Thyroid gland (tissue), 4 donors: Measurements from ENCODE around the gene GALNT18. TPM values are rescaled to one million over a fixed set of nuclear protein-coding genes. Genes with fewer than 3 reads are reported as not detected.

Experiments used
- DNase-seq, 2 donors: peaks; one replicate each; pipeline ENCODE4 v3.0.0-alpha.2; 2019
- H3K27ac ChIP-seq, 3 donors: fragments of 200-600 bp; sonication (generic); 1 replicate in 2 of 3; 2 replicates in 1 of 3; pipeline ENCODE4 v1.5.1; 2016 to 2019; ENCODE audit warnings: mild to moderate bottlenecking in 1 of 3, moderate library complexity in 1 of 3
- H3K27me3 ChIP-seq: fragments of 200-600 bp; sonication (generic); one replicate; pipeline ENCODE4 v1.5.1; 2019
- H3K36me3 ChIP-seq, 2 donors: fragments of 200-600 bp; sonication (generic); one replicate each; pipeline ENCODE4 v1.5.1; 2016 to 2019
- H3K4me1 ChIP-seq, 2 donors: fragments of 200-600 bp; sonication (generic); one replicate each; pipeline ENCODE4 v1.5.1; 2017 to 2019
- H3K4me3 ChIP-seq, 3 donors: fragments of 200-600 bp; sonication (generic); replicated peaks in 1 of 3; 1 replicate in 2 of 3; 2 replicates in 1 of 3; pipeline ENCODE4 v1.5.1; 2016; ENCODE audit warnings: mild to moderate bottlenecking in 1 of 3
- H3K9me3 ChIP-seq: fragments of 200-600 bp; sonication (generic); one replicate; pipeline ENCODE4 v1.5.1; 2017
- POLR2A ChIP-seq, 2 donors: fragments of 450-650 bp; IDR thresholded peaks; one replicate each; pipeline ENCODE4 v1.6.1; 2017; ENCODE audit warnings: antibody characterized with exemption in 2 of 2, mild to moderate bottlenecking in 2 of 2, moderate library complexity in 1 of 2
- WGBS, 2 donors: methylation state at CpG; one replicate each; pipeline ENCODE4 v1.1.5; 2017; 5-methylcytosine and 5-hydroxymethylcytosine counted together
- intact Hi-C: fragments of 100-400 bp; cut with DNase I; formaldehyde crosslinking; loops from one replicate; pipeline ENCODE4 v1.15.1; 2023
- total RNA-seq, 4 donors: library from RNA; depleted of rRNA; stranded (reverse); fragments of >200 nt; gene quantifications; one replicate each; pipeline ENCODE4 v1.2.3, GENCODE V29; 2016
- TF ChIP-seq, protein P1 (sequence below), 6 experiments: fragments of 200-600 bp in 3 of 6; fragments of 450-650 bp in 3 of 6; sonication (generic) in 3 of 6; IDR thresholded peaks; one replicate each; pipeline ENCODE4 v1.5.1; 2016 to 2019; ENCODE audit warnings: antibody characterized with exemption in 6 of 6, mild to moderate bottlenecking in 2 of 6, inconsistent platforms in 1 of 6, moderate library complexity in 1 of 6

GALNT18 gene
- total RNA-seq, 4 donors from 2014 or later: 60.7 to 93.8 (median 87.5) TPM

DNA sequence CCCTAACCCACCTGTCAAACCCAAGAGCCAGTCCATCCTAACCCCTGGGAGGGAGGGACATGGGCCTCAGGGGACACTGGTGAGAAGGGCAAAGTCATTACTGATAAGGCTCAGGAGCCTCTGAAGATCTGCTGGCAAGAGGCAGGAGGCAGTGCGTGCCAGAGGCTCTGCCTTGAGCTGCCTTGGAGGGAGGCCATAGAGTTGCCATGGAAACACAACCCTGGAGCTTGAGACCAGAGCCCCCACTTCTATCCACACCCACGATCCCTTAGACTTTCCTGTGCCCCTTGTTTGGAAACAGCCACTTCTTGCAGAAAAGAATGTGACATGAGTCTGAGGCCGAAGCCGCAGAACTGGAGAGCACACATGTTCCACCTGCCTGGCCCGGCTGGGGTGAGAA, 179.0 kb downstream of the GALNT18 start:
- TF ChIP-seq, protein P1, sequence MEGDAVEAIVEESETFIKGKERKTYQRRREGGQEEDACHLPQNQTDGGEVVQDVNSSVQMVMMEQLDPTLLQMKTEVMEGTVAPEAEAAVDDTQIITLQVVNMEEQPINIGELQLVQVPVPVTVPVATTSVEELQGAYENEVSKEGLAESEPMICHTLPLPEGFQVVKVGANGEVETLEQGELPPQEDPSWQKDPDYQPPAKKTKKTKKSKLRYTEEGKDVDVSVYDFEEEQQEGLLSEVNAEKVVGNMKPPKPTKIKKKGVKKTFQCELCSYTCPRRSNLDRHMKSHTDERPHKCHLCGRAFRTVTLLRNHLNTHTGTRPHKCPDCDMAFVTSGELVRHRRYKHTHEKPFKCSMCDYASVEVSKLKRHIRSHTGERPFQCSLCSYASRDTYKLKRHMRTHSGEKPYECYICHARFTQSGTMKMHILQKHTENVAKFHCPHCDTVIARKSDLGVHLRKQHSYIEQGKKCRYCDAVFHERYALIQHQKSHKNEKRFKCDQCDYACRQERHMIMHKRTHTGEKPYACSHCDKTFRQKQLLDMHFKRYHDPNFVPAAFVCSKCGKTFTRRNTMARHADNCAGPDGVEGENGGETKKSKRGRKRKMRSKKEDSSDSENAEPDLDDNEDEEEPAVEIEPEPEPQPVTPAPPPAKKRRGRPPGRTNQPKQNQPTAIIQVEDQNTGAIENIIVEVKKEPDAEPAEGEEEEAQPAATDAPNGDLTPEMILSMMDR (IDR thresholded peaks at IDR 0.05): no peak
- TF ChIP-seq POLR2A (IDR thresholded peaks at IDR 0.05): no peak
- peak in 1 of 2 donors; percentile 40 for DNase-seq
- peaks cover 27 to 39% of the 10 kb centered on the region in 2 donors for H3K4me1 ChIP-seq
- WGBS, 2 donors: 82 to 84% methylated on average over 5 of the region's 5 CpGs
- no peak overlapping the region for H3K4me3 ChIP-seq
- no peak overlapping the region for H3K27ac ChIP-seq
- H3K36me3 ChIP-seq: no peaks in the 10 kb centered on the region
- no peaks in the 10 kb centered on the region for H3K27me3 ChIP-seq
- intact Hi-C loops: no loop called here
- no peaks in the 10 kb centered on the region for H3K9me3 ChIP-seq

DNA sequence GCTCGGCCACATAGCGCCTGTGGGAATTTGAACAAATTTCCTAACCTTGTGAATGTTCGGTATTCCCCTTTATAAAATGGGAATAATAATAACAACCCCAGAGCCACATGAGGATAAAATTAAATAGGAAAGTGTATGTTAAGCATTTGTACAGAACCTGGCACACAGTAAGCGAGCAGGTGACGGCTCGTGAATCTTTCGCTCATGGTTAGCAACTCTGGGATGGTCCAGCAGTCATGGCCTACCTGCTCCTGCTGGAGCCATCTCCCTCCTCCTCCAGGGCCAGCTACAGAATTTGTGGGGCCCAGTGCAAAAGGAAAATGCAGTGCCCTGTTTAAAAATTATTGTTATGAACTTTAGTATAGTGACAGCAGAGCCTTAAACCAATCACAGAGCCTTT, 180.3 kb downstream of the GALNT18 start:
- H3K4me1 ChIP-seq: peaks cover 36 to 46% of the 10 kb centered on the region in 2 donors
- DNase-seq: no peak
- H3K27me3 ChIP-seq: no peaks in the 10 kb centered on the region
- no peak overlapping the region for H3K27ac ChIP-seq
- no peaks in the 10 kb centered on the region for H3K9me3 ChIP-seq
- H3K4me3 ChIP-seq: no peak overlapping the region
- H3K36me3 ChIP-seq: no peaks in the 10 kb centered on the region
- TF ChIP-seq, protein P1 (IDR thresholded peaks at IDR 0.05): no peak
- no peak for TF ChIP-seq POLR2A (IDR thresholded peaks at IDR 0.05)
- WGBS, 2 donors: 96 to 98% methylated on average over 7 of the region's 7 CpGs
- intact Hi-C loops: no loop called here

DNA sequence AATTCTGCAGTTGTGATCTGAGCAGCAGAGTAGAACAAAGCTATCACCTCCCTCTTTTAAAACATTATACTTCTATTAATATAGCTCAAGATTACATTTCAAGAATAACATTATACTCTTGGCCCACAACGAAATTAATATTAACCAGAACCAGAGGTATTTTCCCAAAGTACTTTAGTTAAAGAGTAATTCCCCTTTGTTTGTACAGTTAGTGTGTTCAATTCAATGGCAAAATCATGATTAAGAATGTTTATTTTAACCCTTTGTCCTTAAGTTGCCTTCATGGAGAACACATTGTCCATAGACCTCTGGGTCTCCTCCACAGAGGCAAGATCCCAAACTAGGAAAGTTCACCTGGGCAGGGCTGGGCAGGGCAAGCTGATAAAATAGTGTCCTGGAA, 180.7 kb downstream of the GALNT18 start:
- peaks cover 38 to 46% of the 10 kb centered on the region in 2 donors for H3K4me1 ChIP-seq
- TF ChIP-seq, protein P1 (IDR thresholded peaks at IDR 0.05): no peak
- TF ChIP-seq POLR2A (IDR thresholded peaks at IDR 0.05): no peak
- no peak for DNase-seq
- H3K36me3 ChIP-seq: no peaks in the 10 kb centered on the region
- H3K4me3 ChIP-seq: no peak overlapping the region
- H3K27ac ChIP-seq: no peak overlapping the region
- H3K27me3 ChIP-seq: no peaks in the 10 kb centered on the region
- intact Hi-C loops: no loop called here
- 87 to 88% methylated on average over 1 of the region's 1 CpG for WGBS, 2 donors
- H3K9me3 ChIP-seq: no peaks in the 10 kb centered on the region

DNA sequence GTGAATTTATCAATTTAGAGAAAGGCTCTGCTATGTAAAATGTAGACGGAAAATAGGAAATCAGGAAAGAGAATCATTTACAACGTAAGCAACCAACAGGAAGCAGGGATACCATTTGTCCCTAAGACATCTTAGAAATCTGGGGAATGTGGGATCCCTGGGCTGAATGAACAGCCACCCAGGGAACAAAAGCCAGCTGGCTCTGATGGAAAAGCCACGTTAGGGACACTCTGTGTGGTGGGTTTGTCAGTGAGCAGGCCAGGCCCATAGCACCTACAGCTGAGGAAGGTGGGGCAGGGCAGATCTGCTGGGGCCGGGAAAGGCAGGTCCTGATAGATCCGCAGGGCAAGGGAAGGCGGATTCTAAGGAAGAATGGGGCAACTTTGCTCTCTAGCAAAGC, 181.7 kb downstream of the GALNT18 start:
- no peak for TF ChIP-seq POLR2A (IDR thresholded peaks at IDR 0.05)
- TF ChIP-seq, protein P1 (IDR thresholded peaks at IDR 0.05): no peak
- H3K27ac ChIP-seq: no peak overlapping the region
- no peaks in the 10 kb centered on the region for H3K27me3 ChIP-seq
- 88 to 92% methylated on average over 6 of the region's 6 CpGs for WGBS, 2 donors
- H3K4me1 ChIP-seq: peaks cover 40 to 46% of the 10 kb centered on the region in 2 donors
- DNase-seq: no peak
- no peaks in the 10 kb centered on the region for H3K36me3 ChIP-seq
- no peaks in the 10 kb centered on the region for H3K9me3 ChIP-seq
- intact Hi-C loops: no loop called here
- no peak overlapping the region for H3K4me3 ChIP-seq

DNA sequence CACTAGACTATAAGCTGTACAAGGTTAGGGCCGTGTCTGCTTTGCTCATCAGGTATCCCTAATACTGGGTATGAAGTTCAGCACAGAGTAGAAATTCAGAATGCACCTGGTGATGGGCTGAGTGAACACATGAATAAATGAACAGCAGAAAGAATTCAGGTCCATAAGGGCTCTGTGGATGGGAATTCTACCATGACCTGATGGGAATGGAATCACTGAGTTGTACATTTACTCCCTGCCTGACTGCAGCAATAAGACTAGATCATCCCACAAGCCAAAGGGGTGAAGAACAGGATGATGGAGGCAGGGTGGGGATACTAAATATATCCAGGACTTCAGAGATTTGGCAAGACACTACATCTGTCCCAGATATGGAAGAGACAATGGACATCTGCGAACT, 182.2 kb downstream of the GALNT18 start:
- H3K27ac ChIP-seq: no peak overlapping the region
- TF ChIP-seq, protein P1 (IDR thresholded peaks at IDR 0.05): no peak
- TF ChIP-seq POLR2A (IDR thresholded peaks at IDR 0.05): no peak
- WGBS, 2 donors: 88 to 100% methylated on average over 2 of the region's 2 CpGs
- H3K36me3 ChIP-seq: no peaks in the 10 kb centered on the region
- no peaks in the 10 kb centered on the region for H3K9me3 ChIP-seq
- H3K4me1 ChIP-seq: peaks cover 38 to 46% of the 10 kb centered on the region in 2 donors
- intact Hi-C loops: no loop called here
- DNase-seq: no peak
- no peak overlapping the region for H3K4me3 ChIP-seq
- H3K27me3 ChIP-seq: no peaks in the 10 kb centered on the region
